ENCODE data around the gene SOX6.

DNA sequence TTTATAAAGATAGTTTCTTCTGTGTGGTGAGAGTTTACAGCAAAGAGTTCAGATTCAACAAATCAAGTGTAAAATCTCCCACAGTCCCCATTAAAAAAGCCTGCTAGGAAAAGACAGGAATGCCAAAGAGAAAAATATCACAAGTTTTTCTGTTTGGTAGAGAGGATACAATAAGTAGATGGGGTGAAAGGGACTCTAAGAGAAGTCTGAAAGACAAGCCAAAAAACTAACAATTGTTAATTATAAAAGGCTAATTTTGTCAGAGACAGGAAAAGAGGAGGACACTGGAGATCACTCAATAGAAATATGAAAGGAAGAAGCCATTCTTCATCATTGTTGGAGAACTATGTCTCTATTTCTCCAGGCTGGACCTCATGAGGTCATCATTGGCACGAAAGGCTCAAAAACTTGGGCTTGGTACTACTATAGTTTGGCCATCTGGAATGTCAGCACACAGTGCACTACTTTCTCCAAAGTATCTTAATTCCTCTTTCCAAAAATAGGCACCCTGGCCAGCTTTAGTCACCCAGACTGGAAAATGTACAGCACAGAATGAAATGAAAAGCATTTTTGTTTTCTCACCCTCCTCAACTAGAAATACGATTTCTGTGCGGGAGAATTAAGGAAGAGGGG lies 531 bp upstream of the SOX6 start:
- TF ChIP-seq POLR2A (IDR thresholded peaks at IDR 0.05) = no peak
- TF ChIP-seq, protein P1, sequence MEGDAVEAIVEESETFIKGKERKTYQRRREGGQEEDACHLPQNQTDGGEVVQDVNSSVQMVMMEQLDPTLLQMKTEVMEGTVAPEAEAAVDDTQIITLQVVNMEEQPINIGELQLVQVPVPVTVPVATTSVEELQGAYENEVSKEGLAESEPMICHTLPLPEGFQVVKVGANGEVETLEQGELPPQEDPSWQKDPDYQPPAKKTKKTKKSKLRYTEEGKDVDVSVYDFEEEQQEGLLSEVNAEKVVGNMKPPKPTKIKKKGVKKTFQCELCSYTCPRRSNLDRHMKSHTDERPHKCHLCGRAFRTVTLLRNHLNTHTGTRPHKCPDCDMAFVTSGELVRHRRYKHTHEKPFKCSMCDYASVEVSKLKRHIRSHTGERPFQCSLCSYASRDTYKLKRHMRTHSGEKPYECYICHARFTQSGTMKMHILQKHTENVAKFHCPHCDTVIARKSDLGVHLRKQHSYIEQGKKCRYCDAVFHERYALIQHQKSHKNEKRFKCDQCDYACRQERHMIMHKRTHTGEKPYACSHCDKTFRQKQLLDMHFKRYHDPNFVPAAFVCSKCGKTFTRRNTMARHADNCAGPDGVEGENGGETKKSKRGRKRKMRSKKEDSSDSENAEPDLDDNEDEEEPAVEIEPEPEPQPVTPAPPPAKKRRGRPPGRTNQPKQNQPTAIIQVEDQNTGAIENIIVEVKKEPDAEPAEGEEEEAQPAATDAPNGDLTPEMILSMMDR (IDR thresholded peaks at IDR 0.05) = no peak

Measured in vagina (tissue), 2 donors.